GM12801 (cell line): ENCODE data around the gene OXNAD1.

Experiments
- TF ChIP-seq, protein P1 (sequence below): IDR thresholded peaks from one replicate; pipeline ENCODE4 v1.5.1; 2011; ENCODE audit warnings: control low read depth; ENCODE audit not compliant: insufficient read length; ENCODE audit errors: extremely low read depth

OXNAD1 gene

DNA sequence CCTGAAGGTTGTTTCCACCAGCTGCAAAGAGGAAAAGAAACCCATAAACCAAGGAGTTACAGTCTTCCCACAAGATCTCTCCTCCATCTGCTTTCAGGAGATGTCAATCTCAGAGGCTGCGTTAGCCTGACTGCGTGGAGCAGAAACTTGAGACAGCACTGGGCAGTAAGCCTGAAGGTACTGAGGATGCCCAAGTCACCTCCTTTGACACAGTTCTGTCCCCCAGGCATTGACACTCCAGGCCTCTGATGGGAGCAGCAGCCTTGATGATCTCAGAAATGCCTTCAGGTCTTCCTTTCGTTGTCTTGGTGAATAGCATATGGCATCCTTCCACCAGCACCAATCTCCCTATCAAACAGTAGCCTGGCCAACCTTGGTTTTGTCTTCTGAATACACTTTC lies 89.3 kb downstream of the OXNAD1 start:
- TF ChIP-seq, protein P1, sequence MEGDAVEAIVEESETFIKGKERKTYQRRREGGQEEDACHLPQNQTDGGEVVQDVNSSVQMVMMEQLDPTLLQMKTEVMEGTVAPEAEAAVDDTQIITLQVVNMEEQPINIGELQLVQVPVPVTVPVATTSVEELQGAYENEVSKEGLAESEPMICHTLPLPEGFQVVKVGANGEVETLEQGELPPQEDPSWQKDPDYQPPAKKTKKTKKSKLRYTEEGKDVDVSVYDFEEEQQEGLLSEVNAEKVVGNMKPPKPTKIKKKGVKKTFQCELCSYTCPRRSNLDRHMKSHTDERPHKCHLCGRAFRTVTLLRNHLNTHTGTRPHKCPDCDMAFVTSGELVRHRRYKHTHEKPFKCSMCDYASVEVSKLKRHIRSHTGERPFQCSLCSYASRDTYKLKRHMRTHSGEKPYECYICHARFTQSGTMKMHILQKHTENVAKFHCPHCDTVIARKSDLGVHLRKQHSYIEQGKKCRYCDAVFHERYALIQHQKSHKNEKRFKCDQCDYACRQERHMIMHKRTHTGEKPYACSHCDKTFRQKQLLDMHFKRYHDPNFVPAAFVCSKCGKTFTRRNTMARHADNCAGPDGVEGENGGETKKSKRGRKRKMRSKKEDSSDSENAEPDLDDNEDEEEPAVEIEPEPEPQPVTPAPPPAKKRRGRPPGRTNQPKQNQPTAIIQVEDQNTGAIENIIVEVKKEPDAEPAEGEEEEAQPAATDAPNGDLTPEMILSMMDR, result no peak
